ENCODE measurements around the gene RGS4.
"Not testable (repeated sequence)": the region's sequence is repeated elsewhere in the genome, so short reads cannot be mapped to it uniquely, and the experiment has no call there.

The RGS4 gene

DNA sequence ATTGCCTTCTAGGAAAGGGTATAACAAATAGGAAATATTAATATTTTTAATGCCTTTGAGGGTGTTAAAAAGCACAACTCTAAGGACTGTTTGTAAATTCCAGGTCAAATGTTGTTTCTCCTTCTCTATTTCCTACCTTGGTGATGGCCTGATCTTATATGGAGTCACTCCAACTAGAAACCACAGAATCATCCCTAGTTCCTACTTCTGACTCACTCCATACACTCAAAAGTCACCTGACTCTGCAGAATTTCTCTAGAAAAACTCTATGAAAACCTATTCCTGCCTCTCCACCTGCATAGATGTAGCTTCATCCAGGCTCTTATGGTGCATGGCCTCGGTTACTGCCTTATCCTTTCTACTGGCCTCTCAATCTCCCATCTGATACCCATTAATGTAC is 14.5 kb downstream of the RGS4 start:
- Histone ChIP-seq H3K9me3 (no peaks in the 10 kb centered on the region), H3K4me1 (peaks cover 0 to 46% (median 23%) of the 10 kb centered on the region in 4 donors), H3K4me3 (no peak overlapping the region), H3K36me3 (no peaks in the 10 kb centered on the region), H3K27ac (peak overlapping the region; percentile 72), H3K27me3 (no peaks in the 10 kb centered on the region)
- TF ChIP-seq, protein P1, sequence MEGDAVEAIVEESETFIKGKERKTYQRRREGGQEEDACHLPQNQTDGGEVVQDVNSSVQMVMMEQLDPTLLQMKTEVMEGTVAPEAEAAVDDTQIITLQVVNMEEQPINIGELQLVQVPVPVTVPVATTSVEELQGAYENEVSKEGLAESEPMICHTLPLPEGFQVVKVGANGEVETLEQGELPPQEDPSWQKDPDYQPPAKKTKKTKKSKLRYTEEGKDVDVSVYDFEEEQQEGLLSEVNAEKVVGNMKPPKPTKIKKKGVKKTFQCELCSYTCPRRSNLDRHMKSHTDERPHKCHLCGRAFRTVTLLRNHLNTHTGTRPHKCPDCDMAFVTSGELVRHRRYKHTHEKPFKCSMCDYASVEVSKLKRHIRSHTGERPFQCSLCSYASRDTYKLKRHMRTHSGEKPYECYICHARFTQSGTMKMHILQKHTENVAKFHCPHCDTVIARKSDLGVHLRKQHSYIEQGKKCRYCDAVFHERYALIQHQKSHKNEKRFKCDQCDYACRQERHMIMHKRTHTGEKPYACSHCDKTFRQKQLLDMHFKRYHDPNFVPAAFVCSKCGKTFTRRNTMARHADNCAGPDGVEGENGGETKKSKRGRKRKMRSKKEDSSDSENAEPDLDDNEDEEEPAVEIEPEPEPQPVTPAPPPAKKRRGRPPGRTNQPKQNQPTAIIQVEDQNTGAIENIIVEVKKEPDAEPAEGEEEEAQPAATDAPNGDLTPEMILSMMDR (IDR thresholded peaks at IDR 0.05): no peak
- no peak for DNase-seq
- intact Hi-C loops (cut with DNase I; ENCODE audit: low total_unique reads): no loop called here

DNA sequence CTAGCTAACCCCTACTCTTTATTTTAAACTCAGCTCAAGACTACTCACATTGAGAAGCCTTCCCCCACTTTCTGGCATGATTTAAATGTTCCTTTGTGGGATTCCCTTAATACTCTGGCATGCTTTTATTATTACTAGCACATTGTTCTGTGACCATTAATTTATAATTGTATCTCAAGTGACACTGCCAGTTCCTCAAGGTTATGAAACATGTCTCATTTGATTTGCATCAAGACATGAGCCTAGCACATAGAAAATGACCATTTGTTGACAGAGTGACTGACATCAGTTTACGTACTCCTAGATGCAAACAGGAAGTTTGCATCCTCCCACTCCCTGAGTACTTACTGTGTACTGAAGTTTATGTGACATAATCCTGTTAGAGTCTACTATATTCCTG is 15.2 kb downstream of the RGS4 start:
- DNase-seq: no peak
- Histone ChIP-seq H3K27ac (peak overlapping the region; percentile 72), H3K36me3 (no peaks in the 10 kb centered on the region), H3K4me3 (no peak overlapping the region), H3K27me3 (no peaks in the 10 kb centered on the region), H3K9me3 (no peaks in the 10 kb centered on the region), H3K4me1 (peaks cover 0 to 46% (median 23%) of the 10 kb centered on the region in 4 donors)
- intact Hi-C loops (cut with DNase I; ENCODE audit: low total_unique reads): no loop called here
- TF ChIP-seq, protein P1 (IDR thresholded peaks at IDR 0.05): no peak

DNA sequence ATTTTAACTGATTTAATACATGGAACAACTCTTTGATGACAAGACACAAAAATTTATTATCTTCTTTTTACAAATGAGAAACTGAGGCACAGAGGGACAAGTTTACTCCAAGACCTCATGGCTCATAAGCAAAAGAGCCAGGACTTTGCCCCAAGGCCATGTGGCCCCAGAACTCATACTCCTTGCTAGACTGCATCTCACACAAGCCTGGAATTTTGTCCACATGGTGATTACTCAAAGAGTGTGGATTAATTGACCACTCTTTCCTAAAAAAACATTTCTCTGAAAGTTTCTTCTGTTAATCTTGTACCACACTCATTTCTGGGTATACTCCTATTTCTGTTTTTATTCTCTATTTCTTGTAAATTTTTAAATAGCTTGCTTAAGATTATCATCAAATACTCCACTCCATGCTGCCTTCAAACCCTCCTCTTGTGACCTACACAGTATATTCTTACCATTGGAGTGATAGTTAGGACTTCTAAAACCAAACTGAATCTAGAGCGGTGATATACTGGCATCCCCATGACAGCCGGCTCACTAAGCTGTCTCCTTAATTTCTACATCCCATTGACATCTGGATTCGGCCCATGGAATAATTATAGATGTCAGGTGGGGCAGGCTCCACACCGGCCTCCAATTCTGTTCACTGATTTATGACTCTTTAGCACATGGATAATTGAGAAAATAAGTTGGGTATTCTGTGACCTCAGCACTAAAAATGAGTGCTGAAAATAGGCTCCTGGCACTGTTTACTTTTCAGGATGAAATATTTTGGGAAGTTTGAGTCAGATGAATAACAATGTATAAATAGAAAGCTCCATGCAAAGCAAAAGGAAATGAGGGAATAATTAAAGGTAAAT is 16.1 kb downstream of the RGS4 start:
- Histone ChIP-seq H3K4me3 (no peak overlapping the region), H3K27me3 (no peaks in the 10 kb centered on the region), H3K9me3 (no peaks in the 10 kb centered on the region), H3K27ac (peak overlapping the region; percentile 72), H3K36me3 (no peaks in the 10 kb centered on the region), H3K4me1 (peaks cover 0 to 46% (median 23%) of the 10 kb centered on the region in 4 donors)
- intact Hi-C loops (cut with DNase I; ENCODE audit: low total_unique reads): no loop called here
- TF ChIP-seq, protein P1 (IDR thresholded peaks at IDR 0.05): no peak
- DNase-seq: peak in 1 of 2 donors; percentile 66

DNA sequence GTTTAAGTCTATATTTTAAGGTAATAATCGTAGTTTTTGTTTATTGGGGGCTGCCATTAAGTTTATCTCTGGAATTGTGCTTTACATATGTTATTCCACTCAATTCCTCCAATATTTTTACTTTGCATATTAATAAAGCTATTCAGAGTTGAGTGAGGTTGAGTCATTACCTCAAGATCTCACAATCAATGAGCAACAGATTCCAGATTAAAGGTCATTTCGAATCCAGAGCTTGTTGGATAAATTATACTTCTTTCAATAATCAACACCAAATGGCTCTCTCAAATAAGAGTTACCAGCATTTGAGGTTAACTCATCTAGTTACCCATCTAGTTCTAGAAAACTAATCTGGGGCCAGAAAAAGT is 16.7 kb downstream of the RGS4 start:
- TF ChIP-seq, protein P1 (IDR thresholded peaks at IDR 0.05): no peak
- intact Hi-C loops (cut with DNase I; ENCODE audit: low total_unique reads): no loop called here

DNA sequence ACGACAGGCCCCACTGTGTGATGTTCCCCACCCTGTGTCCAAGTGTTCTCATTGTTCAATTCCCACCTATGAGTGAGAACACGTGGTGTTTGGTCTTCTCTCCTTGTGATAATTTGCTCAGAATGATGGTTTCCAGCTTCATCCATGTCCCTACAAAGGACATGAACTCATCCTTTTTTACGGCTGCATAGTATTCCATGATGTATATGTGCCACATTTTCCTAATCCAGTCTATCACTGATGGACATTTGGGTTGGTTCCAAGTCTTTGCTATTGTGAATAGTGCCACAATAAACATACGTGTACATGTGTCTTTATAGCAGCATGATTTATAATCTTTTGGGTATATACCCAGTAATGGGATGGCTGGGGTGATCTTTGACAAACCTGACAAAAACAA is 20.0 kb downstream of the RGS4 start:
- H3K9me3 ChIP-seq; H3K4me3 ChIP-seq; H3K36me3 ChIP-seq; H3K27ac ChIP-seq; intact Hi-C loops (cut with DNase I; ENCODE audit: low total_unique reads); H3K27me3 ChIP-seq; DNase-seq: not testable (repeated sequence)
- H3K4me1 ChIP-seq: peaks cover 0 to 27% (median 13%) of the 10 kb centered on the region in 4 donors

More for the DNA sequence above, 16.7 kb downstream of the RGS4 start:
- Histone ChIP-seq H3K4me1 (peaks cover 0 to 46% (median 23%) of the 10 kb centered on the region in 4 donors), H3K27me3 (no peaks in the 10 kb centered on the region), H3K4me3 (no peak overlapping the region), H3K9me3 (no peaks in the 10 kb centered on the region), H3K36me3 (no peaks in the 10 kb centered on the region), H3K27ac (peak overlapping the region; percentile 72)
- DNase-seq: no peak

DNA sequence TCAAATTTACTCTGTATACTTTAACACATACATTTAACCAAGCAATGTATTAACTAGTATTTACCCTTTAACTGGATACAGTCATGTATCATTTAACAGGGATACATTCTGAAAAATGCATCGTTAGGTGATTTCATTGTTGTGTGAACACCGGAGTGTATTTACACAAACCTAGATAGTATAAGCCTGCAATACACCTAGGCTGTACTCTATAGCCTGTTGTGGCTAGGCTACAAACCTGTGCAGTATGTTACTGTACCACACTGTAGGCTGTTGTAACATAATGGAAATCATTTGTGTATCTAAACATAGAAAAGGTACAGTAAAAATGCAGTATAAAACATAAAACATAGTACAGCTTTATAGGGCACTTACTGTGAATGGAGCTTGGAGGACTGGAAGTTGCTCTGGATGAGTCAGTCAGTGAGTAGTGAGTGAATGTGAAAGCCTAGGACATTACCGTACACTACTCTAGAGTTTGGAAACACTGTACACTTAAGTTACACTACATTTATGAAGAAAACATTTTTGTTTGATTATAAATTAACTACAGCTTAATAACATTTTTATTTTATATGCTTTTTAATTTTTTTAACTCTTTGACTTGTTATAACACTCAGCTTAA is 21.3 kb downstream of the RGS4 start:
- intact Hi-C loops (cut with DNase I; ENCODE audit: low total_unique reads): no loop called here
- Histone ChIP-seq H3K4me1 (peaks cover 0 to 14% (median 4%) of the 10 kb centered on the region in 4 donors), H3K4me3 (no peak overlapping the region), H3K36me3 (no peaks in the 10 kb centered on the region), H3K9me3 (no peaks in the 10 kb centered on the region), H3K27ac (no peak overlapping the region), H3K27me3 (no peaks in the 10 kb centered on the region)
- TF ChIP-seq, protein P1 (IDR thresholded peaks at IDR 0.05): no peak
- DNase-seq: no peak

Measured in tibial artery (tissue), 4 donors.